ENCODE measurements around the gene EXOC7. TPM values are rescaled to one million over a fixed set of nuclear protein-coding genes. Genes with fewer than 3 reads are reported as not detected.

EXOC7 gene
- total RNA-seq, 4 donors from 2014 or later: 51.7 to 87.3 (median 75.1) TPM

DNA sequence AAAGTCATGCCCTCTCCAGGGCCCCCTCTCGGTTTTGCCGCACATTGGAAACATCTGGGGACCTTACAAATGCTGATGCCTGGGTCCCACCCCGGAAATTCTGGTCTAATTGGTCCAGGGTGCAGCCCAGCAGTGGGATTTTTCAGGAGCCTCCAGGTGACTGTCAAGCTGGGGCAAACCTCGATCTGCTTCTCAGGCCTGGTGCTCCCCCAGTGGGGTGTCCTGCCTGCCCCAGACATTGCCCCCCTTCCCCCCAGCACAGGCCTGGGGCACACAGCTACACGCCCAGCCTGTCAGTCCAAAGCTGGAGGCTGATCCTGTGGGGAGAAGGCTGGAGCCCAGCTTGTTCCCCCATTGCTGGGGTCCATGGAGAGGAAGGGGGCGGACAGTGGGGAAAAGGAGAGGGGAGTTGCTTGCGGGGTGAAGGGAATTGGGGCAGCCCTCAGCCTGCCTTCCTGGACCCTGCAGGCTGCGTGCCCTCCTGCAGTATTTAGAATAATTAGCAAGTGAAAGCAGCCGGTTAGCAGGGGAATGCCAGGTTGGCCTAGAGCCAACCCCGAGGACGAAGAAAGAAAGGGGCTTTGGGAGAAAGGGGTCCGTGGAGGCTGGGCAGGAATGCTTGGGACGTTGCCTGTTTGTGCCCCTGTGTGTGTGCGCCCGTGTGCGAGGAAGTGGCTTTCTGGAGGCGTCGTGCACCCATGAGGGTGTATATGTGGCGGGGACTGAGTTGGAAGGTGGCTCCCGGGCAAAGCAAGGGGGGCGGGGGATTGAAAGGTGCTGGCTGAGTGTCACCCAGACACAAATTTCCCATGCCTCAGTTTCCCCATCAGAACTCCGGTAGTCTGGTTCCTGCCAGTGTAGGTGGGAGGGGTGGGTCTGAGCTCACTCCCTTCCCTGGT is 31.6 kb upstream of the EXOC7 start:
- 48 to 51% methylated on average over 21 to 22 of the region's 22 CpGs for WGBS, 2 donors
- Histone ChIP-seq H3K4me1 (peaks cover 0 to 30% (median 5%) of the 10 kb centered on the region in 4 donors), H3K27me3 (peaks cover 2 to 98% of the 10 kb centered on the region in 2 donors), H3K36me3 (no peaks in the 10 kb centered on the region), H3K9me3 (no peaks in the 10 kb centered on the region), H3K27ac (no peak overlapping the region), H3K4me3 (no peak overlapping the region)
- no peak for DNase-seq (ENCODE audit: low spot score in 2 of 2)
- TF ChIP-seq POLR2A (IDR thresholded peaks at IDR 0.05) (no peak), EP300 (IDR thresholded peaks at IDR 0.05) (no peak), CTCF (IDR thresholded peaks at IDR 0.05) (no peak)

DNA sequence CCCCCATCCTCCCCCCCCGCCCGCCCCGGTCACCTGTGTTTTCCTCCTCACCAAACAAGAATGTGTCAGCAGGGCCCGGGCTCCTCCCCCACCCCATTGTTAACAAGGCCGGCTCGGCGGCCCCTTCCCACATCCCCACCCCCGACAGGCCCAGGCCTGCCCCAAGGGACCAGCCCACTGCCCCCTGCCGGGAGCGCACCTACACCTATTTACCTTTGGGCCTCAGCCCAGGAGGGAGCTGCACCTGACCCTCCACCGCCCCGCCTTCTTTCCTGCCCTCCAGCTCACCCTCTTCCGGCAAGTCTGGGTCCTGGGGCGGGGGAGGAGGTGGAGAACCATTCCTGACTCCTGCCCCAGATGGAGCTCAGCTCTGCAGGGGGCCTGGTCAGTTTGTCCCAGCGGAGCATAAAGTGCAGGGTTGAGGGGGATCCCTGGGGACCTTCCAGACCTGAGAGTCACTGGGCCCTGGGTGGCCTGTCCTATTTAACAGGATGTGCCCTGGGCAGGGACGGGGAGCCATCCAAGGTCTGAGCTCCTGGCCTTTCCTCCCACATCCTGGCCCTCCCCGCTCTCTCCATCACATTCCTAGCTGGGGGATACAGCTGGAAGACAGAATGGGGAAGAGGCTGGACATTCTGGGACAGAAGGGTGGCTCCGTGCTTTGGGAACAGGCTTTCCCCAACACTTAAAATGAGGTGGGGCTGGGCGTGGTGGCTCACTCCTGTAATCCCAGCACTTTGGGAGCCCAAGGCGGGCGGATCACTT is 29.2 kb upstream of the EXOC7 start:
- Histone ChIP-seq H3K4me3 (no peak overlapping the region), H3K9me3 (no peaks in the 10 kb centered on the region), H3K27ac (no peak overlapping the region), H3K27me3 (peaks cover 2 to 74% of the 10 kb centered on the region in 2 donors), H3K4me1 (peaks cover 0 to 7% (median 0%) of the 10 kb centered on the region in 4 donors), H3K36me3 (no peaks in the 10 kb centered on the region)
- TF ChIP-seq CTCF (IDR thresholded peaks at IDR 0.05) (no peak), EP300 (IDR thresholded peaks at IDR 0.05) (no peak), POLR2A (IDR thresholded peaks at IDR 0.05) (no peak)
- no peak for DNase-seq (ENCODE audit: low spot score in 2 of 2)
- WGBS, 2 donors: 33 to 38% methylated on average over 18 to 20 of the region's 21 CpGs

GRCh38 chr17:76131692-76132573 is 28.3 kb upstream of the EXOC7 start:
- DNase-seq (ENCODE audit: low spot score in 2 of 2): no peak
- no peak overlapping the region for H3K27ac ChIP-seq
- H3K27me3 ChIP-seq: peaks cover 0 to 66% of the 10 kb centered on the region in 2 donors
- no peaks in the 10 kb centered on the region for H3K9me3 ChIP-seq
- 49 to 52% methylated on average over 20 to 21 of the region's 21 CpGs for WGBS, 2 donors
- no peak for TF ChIP-seq CTCF (IDR thresholded peaks at IDR 0.05)
- TF ChIP-seq POLR2A (IDR thresholded peaks at IDR 0.05): no peak
- no peak for TF ChIP-seq EP300 (IDR thresholded peaks at IDR 0.05)
- H3K36me3 ChIP-seq: no peaks in the 10 kb centered on the region
- no peak overlapping the region for H3K4me3 ChIP-seq
- H3K4me1 ChIP-seq: peaks cover 0 to 3% (median 0%) of the 10 kb centered on the region in 4 donors

- Histone ChIP-seq H3K4me3 (no peak overlapping the region), H3K4me1 (peaks cover 0 to 3% (median 0%) of the 10 kb centered on the region in 4 donors), H3K27me3 (peaks cover 0 to 59% of the 10 kb centered on the region in 2 donors), H3K27ac (no peak overlapping the region), H3K36me3 (no peaks in the 10 kb centered on the region), H3K9me3 (no peaks in the 10 kb centered on the region)
- WGBS, 2 donors: 54 to 57% methylated on average over 21 of the region's 21 CpGs
- no peak for TF ChIP-seq EP300 (IDR thresholded peaks at IDR 0.05)
- no peak for TF ChIP-seq POLR2A (IDR thresholded peaks at IDR 0.05)
- no peak for TF ChIP-seq CTCF (IDR thresholded peaks at IDR 0.05)
- DNase-seq (ENCODE audit: low spot score in 2 of 2): no peak
Measured at GRCh38 chr17:76131051-76131691, 27.6 kb upstream of the EXOC7 start.

Measured in tibial nerve (tissue), 4 donors.